HCT116 (cell line): ENCODE measurements around the gene BCL11B.

Source experiments
- CEBPB ChIP-seq: IDR thresholded peaks from 2 replicates; pipeline ENCODE4 v1.6.1; 2012; ENCODE audit warnings: low read depth
- ELF1 ChIP-seq: IDR thresholded peaks from 2 replicates; pipeline ENCODE4 v1.6.1; 2012; ENCODE audit warnings: low read depth, borderline replicate concordance
- EZH2phosphoT487 ChIP-seq: fragments of 200-600 bp; IDR thresholded peaks from 2 replicates; pipeline ENCODE4 v1.6.1; 2018; ENCODE audit warnings: antibody characterized with exemption, borderline replicate concordance
- POLR2A ChIP-seq: IDR thresholded peaks from 2 replicates; pipeline ENCODE4 v1.7.0; 2011; ENCODE audit warnings: borderline replicate concordance; ENCODE audit not compliant: insufficient read depth, insufficient read length; ENCODE audit errors: extremely low read depth
- POLR2AphosphoS5 ChIP-seq: IDR thresholded peaks from 2 replicates; pipeline ENCODE4 v1.6.1; 2011; ENCODE audit warnings: mild to moderate bottlenecking, low read depth, low read length, moderate library complexity
- SP1 ChIP-seq: IDR thresholded peaks from 2 replicates; pipeline ENCODE4 v1.6.1; 2012; ENCODE audit warnings: low read depth
- TF ChIP-seq, protein P1 (sequence below), 3 experiments: fragments of 200-600 bp in 1 of 3; sonication (generic) in 1 of 3; IDR thresholded peaks in 2 of 3; conservative IDR thresholded peaks in 1 of 3; 2 replicates each; pipeline ENCODE4 v1.5.1; 2012 to 2017; ENCODE audit warnings: low read depth in 2 of 3, low read length in 2 of 3, antibody characterized with exemption in 1 of 3, borderline replicate concordance in 1 of 3, control low read depth in 1 of 3, mild to moderate bottlenecking in 1 of 3, mixed read lengths in 1 of 3, mixed run types in 1 of 3, moderate library complexity in 1 of 3; ENCODE audit not compliant: insufficient read depth in 1 of 3
- TF ChIP-seq, protein P2 (sequence below): IDR thresholded peaks from 2 replicates; pipeline ENCODE4 v1.6.1; 2012
- TF ChIP-seq, protein P3 (sequence below): IDR thresholded peaks from 2 replicates; pipeline ENCODE4 v1.6.1; 2012

DNA sequence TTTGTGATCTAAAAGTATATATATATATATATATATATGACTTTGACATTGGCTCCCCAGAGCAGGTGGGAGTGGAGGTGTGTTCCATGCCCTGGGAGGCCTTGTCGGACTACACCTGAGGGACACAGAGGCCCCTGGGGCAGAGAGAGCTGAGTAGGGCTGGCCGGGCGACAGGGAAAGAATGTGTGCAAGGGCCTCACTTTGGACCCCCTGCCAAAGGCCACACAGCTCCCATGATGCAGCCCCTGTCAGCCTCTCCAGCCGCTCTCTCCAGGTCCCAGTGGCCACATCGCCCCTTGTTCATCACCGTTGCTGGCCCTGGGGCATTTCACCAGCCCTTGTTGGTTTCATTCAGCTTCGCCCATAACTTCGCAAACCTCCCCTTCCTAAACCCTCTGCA is 123.9 kb downstream of the BCL11B start:
- TF ChIP-seq, protein P1, sequence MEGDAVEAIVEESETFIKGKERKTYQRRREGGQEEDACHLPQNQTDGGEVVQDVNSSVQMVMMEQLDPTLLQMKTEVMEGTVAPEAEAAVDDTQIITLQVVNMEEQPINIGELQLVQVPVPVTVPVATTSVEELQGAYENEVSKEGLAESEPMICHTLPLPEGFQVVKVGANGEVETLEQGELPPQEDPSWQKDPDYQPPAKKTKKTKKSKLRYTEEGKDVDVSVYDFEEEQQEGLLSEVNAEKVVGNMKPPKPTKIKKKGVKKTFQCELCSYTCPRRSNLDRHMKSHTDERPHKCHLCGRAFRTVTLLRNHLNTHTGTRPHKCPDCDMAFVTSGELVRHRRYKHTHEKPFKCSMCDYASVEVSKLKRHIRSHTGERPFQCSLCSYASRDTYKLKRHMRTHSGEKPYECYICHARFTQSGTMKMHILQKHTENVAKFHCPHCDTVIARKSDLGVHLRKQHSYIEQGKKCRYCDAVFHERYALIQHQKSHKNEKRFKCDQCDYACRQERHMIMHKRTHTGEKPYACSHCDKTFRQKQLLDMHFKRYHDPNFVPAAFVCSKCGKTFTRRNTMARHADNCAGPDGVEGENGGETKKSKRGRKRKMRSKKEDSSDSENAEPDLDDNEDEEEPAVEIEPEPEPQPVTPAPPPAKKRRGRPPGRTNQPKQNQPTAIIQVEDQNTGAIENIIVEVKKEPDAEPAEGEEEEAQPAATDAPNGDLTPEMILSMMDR (IDR thresholded peaks at IDR 0.05 in 2 of 3, conservative IDR thresholded peaks at IDR 0.05 in 1 of 3; ENCODE audit: borderline replicate concordance in 1 of 3, insufficient read depth in 1 of 3, low read depth in 2 of 3, low read length in 2 of 3): no peak
- no peak for TF ChIP-seq POLR2AphosphoS5
- no peak for TF ChIP-seq POLR2A
- no peak for TF ChIP-seq EZH2phosphoT487
- TF ChIP-seq CEBPB: no peak
- TF ChIP-seq, protein P2, sequence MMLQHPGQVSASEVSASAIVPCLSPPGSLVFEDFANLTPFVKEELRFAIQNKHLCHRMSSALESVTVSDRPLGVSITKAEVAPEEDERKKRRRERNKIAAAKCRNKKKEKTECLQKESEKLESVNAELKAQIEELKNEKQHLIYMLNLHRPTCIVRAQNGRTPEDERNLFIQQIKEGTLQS: no peak
- TF ChIP-seq, protein P3, sequence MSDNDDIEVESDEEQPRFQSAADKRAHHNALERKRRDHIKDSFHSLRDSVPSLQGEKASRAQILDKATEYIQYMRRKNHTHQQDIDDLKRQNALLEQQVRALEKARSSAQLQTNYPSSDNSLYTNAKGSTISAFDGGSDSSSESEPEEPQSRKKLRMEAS: no peak
- no peak for TF ChIP-seq SP1
- no peak for TF ChIP-seq ELF1
